MG63 (cell line): ENCODE results near the gene IFI30. TPM values are rescaled to one million over a fixed set of nuclear protein-coding genes. Genes with fewer than 3 reads are reported as not detected.

ENCODE experiments used
- DNase-seq: peaks from one replicate; pipeline ENCODE4 v3.0.0-alpha.2; 2020
- H3K27me3 ChIP-seq: fragments of 250-450 bp; sonication (Bioruptor Pico); 2 replicates; pipeline ENCODE4 v1.5.1; 2020; ENCODE audit warnings: mild to moderate bottlenecking, moderate library complexity
- H3K36me3 ChIP-seq: fragments of 250-450 bp; sonication (Bioruptor Pico); 2 replicates; pipeline ENCODE4 v1.5.1; 2020; ENCODE audit warnings: mild to moderate bottlenecking, moderate library complexity
- H3K4me3 ChIP-seq: fragments of 250-450 bp; sonication (Bioruptor Pico); 2 replicates; pipeline ENCODE4 v1.5.1; 2020; ENCODE audit warnings: mild to moderate bottlenecking, moderate library complexity
- H3K9me3 ChIP-seq: fragments of 250-450 bp; sonication (Bioruptor Pico); 2 replicates; pipeline ENCODE4 v1.5.1; 2020; ENCODE audit warnings: mild to moderate bottlenecking, moderate library complexity
- total RNA-seq: library from RNA; depleted of rRNA; stranded (reverse); fragments of >200 nt; shearing (Covaris generic); gene quantifications from 2 replicates; pipeline ENCODE4 v1.2.3, GENCODE V29; 2014; ENCODE audit warnings: low replicate concordance

Gene IFI30
- total RNA-seq, 1 experiment from 2014 or later, result 1.0 TPM

GRCh38 chr19:18185538-18185937 lies 11.9 kb downstream of the IFI30 start:
- H3K4me3 ChIP-seq, result no peak overlapping the region
- H3K36me3 ChIP-seq, result no peaks in the 10 kb centered on the region
- H3K9me3 ChIP-seq, result no peaks in the 10 kb centered on the region
- no peak for DNase-seq
- H3K27me3 ChIP-seq, result no peaks in the 10 kb centered on the region; the same call in 1 of the 2 replicates

- DNase-seq, result no peak
- Histone ChIP-seq H3K27me3 (no peaks in the 10 kb centered on the region), H3K4me3 (no peak overlapping the region), H3K9me3 (no peaks in the 10 kb centered on the region), H3K36me3 (peaks cover 4% of the 10 kb centered on the region)
Observed at GRCh38 chr19:18190278-18190677, 16.7 kb downstream of the IFI30 start.

DNA sequence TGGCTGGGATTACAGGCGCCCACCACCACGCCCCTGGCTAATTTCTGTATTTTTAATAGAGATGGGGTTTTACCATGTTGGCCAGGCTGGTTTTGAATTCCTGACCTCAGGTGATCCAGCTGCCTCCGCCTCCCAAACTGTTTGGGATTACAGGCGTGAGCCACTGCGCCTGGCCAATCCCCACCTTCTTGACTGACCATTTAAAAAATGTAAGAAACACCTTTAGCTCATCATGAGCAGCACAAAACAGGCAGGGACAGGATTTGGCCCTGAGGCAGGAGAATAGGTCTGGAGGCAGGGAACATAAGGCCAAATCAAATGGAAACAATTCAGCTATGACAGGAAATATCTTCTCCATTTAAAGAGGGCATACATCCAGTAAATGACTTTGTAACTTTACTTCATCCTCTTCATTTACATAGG lies 18.0 kb downstream of the IFI30 start:
- Histone ChIP-seq H3K27me3 (no peaks in the 10 kb centered on the region), H3K4me3 (peak overlapping the region; percentile 57), H3K9me3 (no peaks in the 10 kb centered on the region), H3K36me3 (peaks cover 4% of the 10 kb centered on the region)
- DNase-seq, result no peak

DNA sequence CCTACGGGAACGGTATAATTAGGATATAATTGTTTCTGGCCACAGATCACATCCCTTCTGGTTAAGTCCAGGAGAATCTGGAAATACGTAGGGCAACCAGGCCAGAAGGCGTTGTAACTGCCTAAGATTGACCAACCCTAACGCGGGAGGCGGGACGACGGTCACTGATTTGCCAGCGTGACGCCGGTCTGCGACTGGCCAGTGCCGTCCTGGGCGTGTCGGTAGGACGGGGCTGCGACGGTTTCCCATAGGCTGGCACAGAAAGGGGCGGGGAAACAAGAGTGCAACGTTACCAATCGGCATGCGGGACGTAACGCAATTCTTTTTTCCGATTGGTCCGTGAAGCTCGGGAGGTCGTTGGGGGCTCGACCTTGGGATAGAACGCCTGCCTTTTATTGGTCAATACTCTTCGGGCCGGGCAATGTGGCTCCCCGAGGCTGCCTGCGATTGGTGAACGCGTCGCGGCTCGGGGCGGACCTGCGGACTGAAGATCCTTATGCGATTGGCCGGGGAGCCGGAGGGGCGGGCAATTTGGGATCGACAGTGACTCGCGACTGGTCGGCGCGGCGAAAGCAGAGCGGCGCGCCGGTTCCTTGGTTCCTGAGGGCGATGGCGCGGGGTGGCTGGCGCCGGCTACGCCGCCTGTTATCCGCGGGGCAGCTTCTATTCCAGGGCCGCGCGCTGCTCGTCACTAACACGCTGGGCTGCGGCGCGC lies 19.2 kb downstream of the IFI30 start, which contains the start of gene MPV17L2:
TSS of gene MPV17L2 (plus strand) at position 546 of the 715 bp plus-strand sequence. CDS start at position 610, 64 bp downstream.
- DNase-seq, result peak; percentile 100
- Histone ChIP-seq H3K36me3 (peaks cover 4% of the 10 kb centered on the region), H3K9me3 (no peaks in the 10 kb centered on the region), H3K27me3 (no peaks in the 10 kb centered on the region), H3K4me3 (peak within 1 kb of the TSS; percentile 86)

GRCh38 chr19:18193388-18194180 lies 20.0 kb downstream of the IFI30 start:
- H3K9me3 ChIP-seq, result no peaks in the 10 kb centered on the region

DNA sequence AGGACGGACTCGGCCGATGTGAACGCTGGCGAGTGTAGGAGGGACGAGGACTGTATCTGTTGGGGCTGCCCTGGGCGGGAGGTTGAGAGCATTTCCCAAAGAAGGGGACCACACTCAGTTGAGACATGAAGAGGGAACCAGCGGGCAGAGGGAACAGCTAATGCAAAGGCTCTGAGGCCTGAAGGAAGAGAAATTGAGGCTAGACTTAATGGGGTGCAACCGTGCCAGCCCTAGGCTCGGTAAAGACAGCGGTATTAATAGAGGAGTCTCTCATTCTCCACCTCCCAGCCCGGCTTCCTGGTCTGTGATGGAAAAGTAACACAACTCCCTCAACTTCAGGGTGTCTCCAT lies 20.5 kb downstream of the IFI30 start:
- H3K36me3 ChIP-seq, result peaks cover 11% of the 10 kb centered on the region
- no peaks in the 10 kb centered on the region for H3K9me3 ChIP-seq
- no peaks in the 10 kb centered on the region for H3K27me3 ChIP-seq
- DNase-seq, result no peak
- peak overlapping the region; percentile 86 for H3K4me3 ChIP-seq

More at GRCh38 chr19:18193388-18194180, 20.0 kb downstream of the IFI30 start:
- H3K27me3 ChIP-seq, result no peaks in the 10 kb centered on the region
- peaks cover 8% of the 10 kb centered on the region for H3K36me3 ChIP-seq
- no peak for DNase-seq
- H3K4me3 ChIP-seq, result peak overlapping the region; percentile 86

GRCh38 chr19:18194554-18195238 lies 21.1 kb downstream of the IFI30 start:
- Histone ChIP-seq H3K27me3 (no peaks in the 10 kb centered on the region), H3K36me3 (peaks cover 11% of the 10 kb centered on the region), H3K4me3 (peak overlapping the region; percentile 86; the same call in 1 of the 2 replicates), H3K9me3 (no peaks in the 10 kb centered on the region)
- peak; percentile 66 for DNase-seq

- DNase-seq, result no peak
- no peak overlapping the region for H3K4me3 ChIP-seq
- peaks cover 17% of the 10 kb centered on the region for H3K36me3 ChIP-seq
- no peaks in the 10 kb centered on the region for H3K27me3 ChIP-seq
- H3K9me3 ChIP-seq, result no peaks in the 10 kb centered on the region
Observed at GRCh38 chr19:18196511-18196845, 22.9 kb downstream of the IFI30 start.

DNA sequence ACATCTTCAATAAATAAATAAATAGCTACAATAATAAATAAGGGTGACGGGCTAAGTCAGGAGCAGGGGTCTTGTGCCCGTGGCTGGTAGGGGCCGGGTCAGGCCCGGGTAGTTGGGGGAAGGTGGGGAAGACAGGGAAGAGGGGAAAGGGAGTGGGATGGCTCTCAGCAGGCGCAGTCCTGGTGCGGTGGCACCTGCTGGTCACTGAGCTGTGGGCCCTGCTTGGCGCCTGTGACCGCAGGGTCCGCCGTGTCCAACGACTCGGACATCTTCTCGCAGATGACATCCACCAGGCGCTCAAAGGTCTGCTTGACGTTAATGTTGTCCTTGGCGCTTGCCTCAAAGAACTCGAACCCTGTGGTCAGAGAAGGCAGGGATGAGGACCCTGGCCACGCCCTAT lies 23.7 kb downstream of the IFI30 start:
- Histone ChIP-seq H3K9me3 (no peaks in the 10 kb centered on the region), H3K4me3 (no peak overlapping the region), H3K36me3 (peaks cover 22% of the 10 kb centered on the region), H3K27me3 (no peaks in the 10 kb centered on the region)
- no peak for DNase-seq

DNA sequence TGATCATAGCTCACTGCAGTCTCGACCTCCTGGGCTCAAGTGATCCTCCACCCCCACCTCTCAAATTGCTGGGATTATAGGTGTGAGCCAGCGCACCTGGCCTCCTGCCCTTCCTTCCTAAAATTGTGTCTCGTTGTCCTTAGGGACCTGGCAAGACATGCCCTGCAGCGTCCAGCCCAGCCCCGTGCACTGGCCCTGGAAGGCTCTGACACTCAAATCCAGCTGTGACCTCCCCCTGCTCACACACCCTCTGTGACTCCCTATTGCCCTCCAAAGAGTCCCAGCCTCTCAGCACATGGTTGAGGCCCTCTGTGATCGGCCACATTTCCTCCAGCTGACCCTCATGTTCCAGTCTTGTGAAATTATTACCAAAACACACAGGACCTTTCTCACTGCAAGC lies 24.3 kb downstream of the IFI30 start:
- DNase-seq, result no peak
- Histone ChIP-seq H3K36me3 (peaks cover 22% of the 10 kb centered on the region), H3K4me3 (no peak overlapping the region), H3K27me3 (no peaks in the 10 kb centered on the region), H3K9me3 (no peaks in the 10 kb centered on the region)

DNA sequence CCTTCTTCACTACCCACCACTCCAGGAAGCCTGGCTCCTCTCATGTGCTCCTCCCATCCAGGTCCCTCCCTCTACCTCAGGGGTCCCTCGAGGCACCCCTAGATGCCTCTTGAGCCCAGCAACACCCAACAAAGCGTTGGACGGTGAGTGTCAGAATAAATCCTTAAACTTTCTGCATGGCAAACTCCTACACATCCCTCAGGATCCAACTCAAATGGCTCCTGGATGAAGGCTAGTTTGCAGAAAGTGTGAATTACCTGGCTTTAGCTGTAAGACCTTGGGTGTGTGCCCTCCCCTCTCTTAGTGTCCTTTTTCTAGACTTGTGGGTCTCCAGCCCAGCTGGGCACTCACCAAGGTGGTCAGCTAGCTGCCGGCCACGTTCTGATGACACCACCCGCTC lies 24.8 kb downstream of the IFI30 start:
- Histone ChIP-seq H3K36me3 (peaks cover 22% of the 10 kb centered on the region), H3K27me3 (no peaks in the 10 kb centered on the region), H3K4me3 (no peak overlapping the region), H3K9me3 (no peaks in the 10 kb centered on the region)
- DNase-seq, result no peak

GRCh38 chr19:18202397-18202777 lies 28.8 kb downstream of the IFI30 start:
- H3K27me3 ChIP-seq, result no peaks in the 10 kb centered on the region
- no peak for DNase-seq
- no peaks in the 10 kb centered on the region for H3K9me3 ChIP-seq
- H3K4me3 ChIP-seq, result no peak overlapping the region
- H3K36me3 ChIP-seq, result peaks cover 18% of the 10 kb centered on the region

- Histone ChIP-seq H3K4me3 (peak overlapping the region; percentile 86), H3K27me3 (no peaks in the 10 kb centered on the region), H3K36me3 (peaks cover 18% of the 10 kb centered on the region), H3K9me3 (no peaks in the 10 kb centered on the region)
- no peak for DNase-seq
Observed at GRCh38 chr19:18202778-18203407, 29.3 kb downstream of the IFI30 start.

DNA sequence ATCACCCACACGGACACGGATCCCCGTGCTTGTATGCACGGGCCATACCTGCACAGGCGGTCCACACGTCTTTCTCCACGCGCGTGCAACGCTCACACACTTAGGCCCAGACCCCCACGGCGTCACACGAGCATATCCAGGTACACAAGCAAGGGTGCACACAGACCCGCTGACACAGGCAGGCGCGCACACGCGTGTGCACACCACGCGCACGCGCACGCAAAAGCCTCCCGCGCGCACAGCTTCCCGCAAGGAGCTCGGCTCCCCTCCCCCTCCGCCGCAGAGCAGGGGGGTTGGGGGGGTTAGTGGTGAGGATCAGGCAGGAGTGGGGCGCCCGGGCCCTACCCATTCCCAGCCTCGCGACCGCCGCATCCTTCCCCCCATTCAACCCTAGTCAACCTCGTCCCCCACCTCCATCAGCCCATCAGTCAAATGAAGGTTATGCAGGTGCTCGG lies 29.8 kb downstream of the IFI30 start:
- Histone ChIP-seq H3K36me3 (peaks cover 15% of the 10 kb centered on the region), H3K4me3 (peak overlapping the region; percentile 86), H3K27me3 (no peaks in the 10 kb centered on the region), H3K9me3 (no peaks in the 10 kb centered on the region)
- DNase-seq, result peak; percentile 32

GRCh38 chr19:18203863-18204393 lies 30.3 kb downstream of the IFI30 start, which contains the start of gene RAB3A:
Gene RAB3A, minus strand, starts transcription at chr19:18204042. Its CDS starts 1,302 bp downstream, at chr19:18202740.
- peak; percentile 100 for DNase-seq
- Histone ChIP-seq H3K4me3 (peak within 1 kb of the TSS; percentile 86), H3K27me3 (no peaks in the 10 kb centered on the region), H3K9me3 (no peaks in the 10 kb centered on the region), H3K36me3 (peaks cover 14% of the 10 kb centered on the region)

DNA sequence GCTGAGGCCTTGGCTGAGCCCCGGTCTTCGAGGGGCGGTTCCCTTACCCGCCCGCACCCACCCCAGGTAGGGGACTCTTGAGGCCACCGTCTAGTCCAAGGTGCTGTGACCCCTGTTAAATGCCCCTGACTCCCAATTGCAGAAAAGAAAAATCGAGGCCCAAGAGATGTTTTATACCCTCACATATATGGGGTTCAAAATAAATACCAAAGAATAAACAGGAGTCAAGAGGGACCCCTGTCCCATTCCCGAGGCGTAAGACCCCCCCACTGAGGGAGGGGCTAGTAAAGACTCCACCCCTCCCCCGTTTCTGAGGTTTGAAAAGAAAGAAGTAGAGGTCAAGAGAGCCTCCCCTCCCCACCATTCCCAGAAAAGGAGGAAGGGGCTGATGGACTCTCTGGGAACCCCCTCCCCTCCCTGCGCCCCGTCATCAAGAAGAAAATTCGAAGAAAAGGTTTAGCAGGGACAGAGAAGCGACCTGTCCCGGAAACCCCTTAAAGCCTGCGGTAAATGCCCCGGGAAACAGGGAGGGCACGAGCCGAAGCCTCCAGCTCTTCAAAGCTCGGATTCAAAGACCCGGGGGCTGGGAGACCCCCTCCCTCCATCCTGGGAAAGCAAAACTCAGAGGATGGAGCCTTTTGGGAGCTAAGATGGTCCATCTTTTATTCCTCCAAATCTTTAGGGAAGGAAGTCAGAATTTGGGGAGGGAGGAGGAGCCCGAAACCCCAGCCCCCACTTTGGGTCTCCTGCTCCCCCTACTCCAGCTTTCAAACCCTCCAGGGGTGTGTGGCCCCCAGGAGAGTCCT lies 31.0 kb downstream of the IFI30 start:
- Histone ChIP-seq H3K27me3 (no peaks in the 10 kb centered on the region), H3K4me3 (peak overlapping the region; percentile 63), H3K9me3 (no peaks in the 10 kb centered on the region), H3K36me3 (peaks cover 11% of the 10 kb centered on the region)
- no peak for DNase-seq
